Measurements from ENCODE around the gene ATL1. TPM values are rescaled to one million over a fixed set of nuclear protein-coding genes. Genes with fewer than 3 reads are reported as not detected.

Gene ATL1
- total and polyA plus RNA-seq, 2 of the 13 experiments (the other 11 are each of a cell fraction or from before 2014, with no cell fraction given), result 0.60 to 0.65 TPM

DNA sequence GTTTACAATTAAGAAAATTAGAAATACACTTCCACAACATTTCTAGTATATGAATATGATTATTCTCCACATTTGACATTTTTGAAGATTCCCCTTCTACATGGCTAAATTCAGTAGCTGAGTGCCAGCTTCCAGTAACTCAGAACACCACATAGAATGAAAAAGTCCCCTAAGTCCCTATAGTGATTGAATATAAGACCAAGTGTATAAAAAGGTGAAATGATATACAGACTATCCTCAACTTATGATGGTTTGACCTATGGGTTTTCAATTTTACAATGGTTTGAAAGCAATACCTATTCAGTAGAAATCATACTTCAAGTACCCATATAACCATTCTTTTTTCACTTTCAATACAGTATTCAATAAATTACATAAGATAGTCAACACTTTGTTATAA lies 15.8 kb downstream of the ATL1 start:
- Histone ChIP-seq H2AFZ (ENCODE audit: low read length) (no peak overlapping the region), H4K20me1 (ENCODE audit: insufficient read depth, low read length) (no peaks in the 10 kb centered on the region), H3K4me2 (ENCODE audit: low read depth, low read length) (no peak overlapping the region), H3K36me3 (replicated peaks in 1 of 2; ENCODE audit: control insufficient read depth in 1 of 2, insufficient read depth in 2 of 2, low read length in 2 of 2) (no peaks in the 10 kb centered on the region), H3K4me1 (ENCODE audit: insufficient read depth, low read length) (no peaks in the 10 kb centered on the region), H3K79me2 (ENCODE audit: insufficient read depth, low read length) (no peaks in the 10 kb centered on the region), H3K9me3 (ENCODE audit: low read length) (peaks cover 3% of the 10 kb centered on the region; the same call in 1 of the 2 replicates), H3K9ac (ENCODE audit: insufficient read depth, low read depth, low read length) (no peak overlapping the region), H3K27me3 (ENCODE audit: control insufficient read depth in 1 of 2, insufficient read depth in 2 of 2, low read length in 2 of 2) (no peaks in the 10 kb centered on the region), H3K27ac (ENCODE audit: extremely low read length, insufficient read depth, low read length) (no peak overlapping the region), H3K4me3 (replicated peaks in 1 of 3; ENCODE audit: insufficient read depth in 1 of 3, low read depth in 2 of 3, low read length in 3 of 3) (no peak overlapping the region)
- DNase-seq (ENCODE audit: low spot score), result no peak
- intact Hi-C loops (cut with micrococcal nuclease; ENCODE audit: unreplicated experiment), result no loop called here
- POLR2A ChIA-PET, result no interaction called here
- no peak for FAIRE-seq
- in situ Hi-C loops (cut with HindIII; ENCODE audit: extremely low pct_ligation_motif_present, low pct_unique_long_range_greater_than_20kb), result no loop called here
- ATAC-seq, result no peak
- TF ChIP-seq NFKBIZ (CRISPR knock-in tag; IDR thresholded peaks at IDR 0.05), result no peak
- TF ChIP-seq DNMT1 (CRISPR knock-in tag; IDR thresholded peaks at IDR 0.05), result no peak
- TF ChIP-seq MBNL3 (CRISPR knock-in tag; conservative IDR thresholded peaks at IDR 0.05), result no peak
- no peak for TF ChIP-seq IKZF4 (CRISPR knock-in tag; IDR thresholded peaks at IDR 0.05; ENCODE audit: borderline replicate concordance, low read depth, not compliant biosample characterization)
- no peak for TF ChIP-seq TEF (CRISPR knock-in tag; IDR thresholded peaks at IDR 0.05)
- TF ChIP-seq TOPORS (CRISPR knock-in tag; IDR thresholded peaks at IDR 0.05), result no peak
- no peak for TF ChIP-seq TRIM24 (CRISPR knock-in tag; IDR thresholded peaks at IDR 0.05)
- TF ChIP-seq BCL3 (CRISPR knock-in tag; IDR thresholded peaks at IDR 0.05), result no peak
- TF ChIP-seq MYNN (CRISPR knock-in tag; IDR thresholded peaks at IDR 0.05; ENCODE audit: low read depth), result no peak
- TF ChIP-seq NFE2L2 (IDR thresholded peaks at IDR 0.05; ENCODE audit: low read length), result no peak
- TF ChIP-seq, protein P1, sequence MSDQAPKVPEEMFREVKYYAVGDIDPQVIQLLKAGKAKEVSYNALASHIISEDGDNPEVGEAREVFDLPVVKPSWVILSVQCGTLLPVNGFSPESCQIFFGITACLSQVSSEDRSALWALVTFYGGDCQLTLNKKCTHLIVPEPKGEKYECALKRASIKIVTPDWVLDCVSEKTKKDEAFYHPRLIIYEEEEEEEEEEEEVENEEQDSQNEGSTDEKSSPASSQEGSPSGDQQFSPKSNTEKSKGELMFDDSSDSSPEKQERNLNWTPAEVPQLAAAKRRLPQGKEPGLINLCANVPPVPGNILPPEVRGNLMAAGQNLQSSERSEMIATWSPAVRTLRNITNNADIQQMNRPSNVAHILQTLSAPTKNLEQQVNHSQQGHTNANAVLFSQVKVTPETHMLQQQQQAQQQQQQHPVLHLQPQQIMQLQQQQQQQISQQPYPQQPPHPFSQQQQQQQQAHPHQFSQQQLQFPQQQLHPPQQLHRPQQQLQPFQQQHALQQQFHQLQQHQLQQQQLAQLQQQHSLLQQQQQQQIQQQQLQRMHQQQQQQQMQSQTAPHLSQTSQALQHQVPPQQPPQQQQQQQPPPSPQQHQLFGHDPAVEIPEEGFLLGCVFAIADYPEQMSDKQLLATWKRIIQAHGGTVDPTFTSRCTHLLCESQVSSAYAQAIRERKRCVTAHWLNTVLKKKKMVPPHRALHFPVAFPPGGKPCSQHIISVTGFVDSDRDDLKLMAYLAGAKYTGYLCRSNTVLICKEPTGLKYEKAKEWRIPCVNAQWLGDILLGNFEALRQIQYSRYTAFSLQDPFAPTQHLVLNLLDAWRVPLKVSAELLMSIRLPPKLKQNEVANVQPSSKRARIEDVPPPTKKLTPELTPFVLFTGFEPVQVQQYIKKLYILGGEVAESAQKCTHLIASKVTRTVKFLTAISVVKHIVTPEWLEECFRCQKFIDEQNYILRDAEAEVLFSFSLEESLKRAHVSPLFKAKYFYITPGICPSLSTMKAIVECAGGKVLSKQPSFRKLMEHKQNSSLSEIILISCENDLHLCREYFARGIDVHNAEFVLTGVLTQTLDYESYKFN (CRISPR knock-in tag; conservative IDR thresholded peaks at IDR 0.05), result no peak
- TF ChIP-seq SP2 (CRISPR knock-in tag; IDR thresholded peaks at IDR 0.05), result no peak
- TF ChIP-seq ZNF549 (CRISPR knock-in tag; IDR thresholded peaks at IDR 0.05), result no peak
- TF ChIP-seq JUND (CRISPR knock-in tag; IDR thresholded peaks at IDR 0.05), result no peak
- no peak for TF ChIP-seq PITX1 (CRISPR knock-in tag; IDR thresholded peaks at IDR 0.05)
- TF ChIP-seq ZBTB1 (CRISPR knock-in tag; IDR thresholded peaks at IDR 0.05; ENCODE audit: borderline replicate concordance), result no peak
- TF ChIP-seq ZFAT (CRISPR knock-in tag; conservative IDR thresholded peaks at IDR 0.05), result no peak
- TF ChIP-seq, protein P2, sequence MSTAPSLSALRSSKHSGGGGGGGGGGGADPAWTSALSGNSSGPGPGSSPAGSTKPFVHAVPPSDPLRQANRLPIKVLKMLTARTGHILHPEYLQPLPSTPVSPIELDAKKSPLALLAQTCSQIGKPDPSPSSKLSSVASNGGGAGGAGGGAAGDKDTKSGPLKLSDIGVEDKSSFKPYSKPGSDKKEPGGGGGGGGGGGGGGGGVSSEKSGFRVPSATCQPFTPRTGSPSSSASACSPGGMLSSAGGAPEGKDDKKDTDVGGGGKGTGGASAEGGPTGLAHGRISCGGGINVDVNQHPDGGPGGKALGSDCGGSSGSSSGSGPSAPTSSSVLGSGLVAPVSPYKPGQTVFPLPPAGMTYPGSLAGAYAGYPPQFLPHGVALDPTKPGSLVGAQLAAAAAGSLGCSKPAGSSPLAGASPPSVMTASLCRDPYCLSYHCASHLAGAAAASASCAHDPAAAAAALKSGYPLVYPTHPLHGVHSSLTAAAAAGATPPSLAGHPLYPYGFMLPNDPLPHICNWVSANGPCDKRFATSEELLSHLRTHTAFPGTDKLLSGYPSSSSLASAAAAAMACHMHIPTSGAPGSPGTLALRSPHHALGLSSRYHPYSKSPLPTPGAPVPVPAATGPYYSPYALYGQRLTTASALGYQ (CRISPR knock-in tag; IDR thresholded peaks at IDR 0.05), result no peak
- BruUV-seq (replicated peaks), result no TSS peak
- CTCF ChIA-PET (ENCODE audit: low intra/inter-chr PET ratio, low total read pairs), result no interaction called here

All from HepG2 (cell line).